Upper lobe of right lung (tissue), 1 donor: ENCODE data around the gene CPLANE2. TPM values are rescaled to one million over a fixed set of nuclear protein-coding genes. Genes with fewer than 3 reads are reported as not detected.
"Not testable (repeated sequence)": the region's sequence is repeated elsewhere in the genome, so short reads cannot be mapped to it uniquely, and the experiment has no call there.

ENCODE experiments used
- ATAC-seq: fragments of 200-7000 bp; cut with Tn5 transposase; one replicate; pipeline ENCODE4 v1.9.1; 2020; ENCODE audit warnings: mild to moderate bottlenecking, moderate library complexity
- DNase-seq: peaks from one replicate; pipeline ENCODE4 v3.0.0-alpha.2; 2020
- H3K27ac ChIP-seq: fragments of 200-600 bp; one replicate; pipeline ENCODE4 v1.8.0; 2022
- H3K27me3 ChIP-seq: fragments of 200-600 bp; one replicate; pipeline ENCODE4 v1.8.0; 2022; ENCODE audit warnings: mild to moderate bottlenecking
- H3K36me3 ChIP-seq: fragments of 200-600 bp; one replicate; pipeline ENCODE4 v1.8.0; 2022
- H3K4me1 ChIP-seq: fragments of 200-600 bp; one replicate; pipeline ENCODE4 v1.8.0; 2022
- H3K4me3 ChIP-seq: fragments of 200-600 bp; one replicate; pipeline ENCODE4 v1.8.0; 2022; ENCODE audit warnings: mild to moderate bottlenecking
- H3K9me3 ChIP-seq: fragments of 200-600 bp; one replicate; pipeline ENCODE4 v1.8.0; 2022
- intact Hi-C: fragments of 100-400 bp; cut with DNase I; formaldehyde crosslinking; loops from one replicate; pipeline ENCODE4 v1.11.0; 2022
- total RNA-seq: library from RNA; stranded (reverse); fragmentation: NEBNext Ultra II Directional; extraction: Animal tissue kit (Norgen Biotek cat#: 25700); gene quantifications from one replicate; pipeline ENCODE4 v1.2.1, GENCODE V29; 2021
- TF ChIP-seq, protein P1 (sequence below): fragments of 200-600 bp; IDR thresholded peaks from one replicate; pipeline ENCODE4 v1.8.0; 2022; ENCODE audit warnings: antibody characterized with exemption
- donor health status: DM: no; HTN: yes; CAD: no; lungs with severe emphysema.

The CPLANE2 gene
- total RNA-seq, 1 donor from 2014 or later = 11.7 TPM

GRCh38 chr1:16199700-16200099 is 37.3 kb downstream of the CPLANE2 start:
- no peaks in the 10 kb centered on the region for H3K9me3 ChIP-seq
- DNase-seq (no peak), ATAC-seq (no peak)
- H3K27me3 ChIP-seq = no peaks in the 10 kb centered on the region
- no peak overlapping the region for H3K27ac ChIP-seq
- peaks cover 3% of the 10 kb centered on the region for H3K36me3 ChIP-seq
- TF ChIP-seq, protein P1, sequence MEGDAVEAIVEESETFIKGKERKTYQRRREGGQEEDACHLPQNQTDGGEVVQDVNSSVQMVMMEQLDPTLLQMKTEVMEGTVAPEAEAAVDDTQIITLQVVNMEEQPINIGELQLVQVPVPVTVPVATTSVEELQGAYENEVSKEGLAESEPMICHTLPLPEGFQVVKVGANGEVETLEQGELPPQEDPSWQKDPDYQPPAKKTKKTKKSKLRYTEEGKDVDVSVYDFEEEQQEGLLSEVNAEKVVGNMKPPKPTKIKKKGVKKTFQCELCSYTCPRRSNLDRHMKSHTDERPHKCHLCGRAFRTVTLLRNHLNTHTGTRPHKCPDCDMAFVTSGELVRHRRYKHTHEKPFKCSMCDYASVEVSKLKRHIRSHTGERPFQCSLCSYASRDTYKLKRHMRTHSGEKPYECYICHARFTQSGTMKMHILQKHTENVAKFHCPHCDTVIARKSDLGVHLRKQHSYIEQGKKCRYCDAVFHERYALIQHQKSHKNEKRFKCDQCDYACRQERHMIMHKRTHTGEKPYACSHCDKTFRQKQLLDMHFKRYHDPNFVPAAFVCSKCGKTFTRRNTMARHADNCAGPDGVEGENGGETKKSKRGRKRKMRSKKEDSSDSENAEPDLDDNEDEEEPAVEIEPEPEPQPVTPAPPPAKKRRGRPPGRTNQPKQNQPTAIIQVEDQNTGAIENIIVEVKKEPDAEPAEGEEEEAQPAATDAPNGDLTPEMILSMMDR = no peak
- no peaks in the 10 kb centered on the region for H3K4me1 ChIP-seq
- intact Hi-C loops = no loop called here
- H3K4me3 ChIP-seq = no peak overlapping the region

GRCh38 chr1:16199157-16199501 is 37.9 kb downstream of the CPLANE2 start:
- intact Hi-C loops = no loop called here
- no peaks in the 10 kb centered on the region for H3K27me3 ChIP-seq
- TF ChIP-seq, protein P1 = no peak
- H3K4me1 ChIP-seq = no peaks in the 10 kb centered on the region
- H3K27ac ChIP-seq = no peak overlapping the region
- H3K4me3 ChIP-seq = no peak overlapping the region
- no peak for DNase-seq
- no peaks in the 10 kb centered on the region for H3K9me3 ChIP-seq
- ATAC-seq = no peak
- H3K36me3 ChIP-seq = peaks cover 3% of the 10 kb centered on the region

DNA sequence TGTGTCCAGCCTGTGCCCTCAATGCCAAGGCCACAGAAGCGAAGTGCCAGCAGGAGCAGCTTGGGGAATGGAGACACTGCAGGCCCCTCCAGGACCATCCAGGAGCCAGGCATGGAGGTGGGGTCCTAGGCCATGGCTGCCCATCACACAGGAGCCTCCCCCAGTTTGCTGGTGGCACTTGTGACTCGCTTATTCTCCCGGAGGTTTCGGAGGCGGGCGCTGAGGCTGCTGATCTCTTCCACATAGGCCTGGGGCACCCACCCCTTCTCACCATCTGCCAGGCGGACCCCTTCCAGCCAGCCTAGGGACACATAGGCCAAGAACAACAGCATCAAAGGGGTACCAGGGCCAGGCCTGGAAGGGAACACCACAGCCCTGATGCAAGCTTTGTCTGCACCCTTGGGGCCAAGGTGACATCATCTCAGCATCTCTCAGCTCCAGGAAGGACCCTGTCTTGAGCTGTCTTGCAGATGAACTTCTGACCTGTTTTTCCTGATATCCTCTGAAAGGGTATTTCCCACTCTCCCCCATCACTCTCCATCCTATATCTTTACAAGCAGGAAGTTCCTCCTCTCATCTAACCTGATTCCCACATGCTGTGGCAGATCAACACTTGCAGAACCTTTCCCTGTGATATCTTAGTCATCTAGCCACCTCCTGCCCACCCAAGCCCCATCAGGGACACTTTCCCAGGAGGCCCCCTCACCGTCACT is 38.4 kb downstream of the CPLANE2 start:
- no peak for ATAC-seq
- Histone ChIP-seq H3K4me3 (no peak overlapping the region), H3K4me1 (no peaks in the 10 kb centered on the region), H3K27ac (no peak overlapping the region), H3K36me3 (peaks cover 3% of the 10 kb centered on the region), H3K9me3 (no peaks in the 10 kb centered on the region), H3K27me3 (no peaks in the 10 kb centered on the region)
- DNase-seq = peak; percentile 58
- TF ChIP-seq, protein P1 = no peak
- intact Hi-C loops = no loop called here

DNA sequence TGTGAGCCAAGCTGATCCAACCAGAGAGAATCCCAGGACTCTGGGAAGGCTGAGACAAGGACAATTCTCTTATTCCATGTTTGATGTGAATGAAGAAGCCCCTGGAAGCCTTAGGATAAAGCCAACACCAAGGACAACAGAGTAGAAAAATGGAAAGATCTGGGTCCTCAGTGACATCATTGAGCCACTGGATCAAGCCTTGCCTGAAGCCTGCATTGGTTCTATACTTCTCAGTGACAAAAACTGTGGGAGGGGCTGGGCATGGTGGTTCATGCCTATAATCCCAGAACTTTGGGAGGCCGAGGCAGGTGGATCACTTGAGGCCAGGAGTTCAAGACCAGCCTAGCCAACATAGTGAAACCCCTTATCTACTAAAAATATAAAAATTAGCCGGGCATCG is 40.1 kb downstream of the CPLANE2 start:
- ATAC-seq = no peak
- H3K4me3 ChIP-seq = no peak overlapping the region

DNA sequence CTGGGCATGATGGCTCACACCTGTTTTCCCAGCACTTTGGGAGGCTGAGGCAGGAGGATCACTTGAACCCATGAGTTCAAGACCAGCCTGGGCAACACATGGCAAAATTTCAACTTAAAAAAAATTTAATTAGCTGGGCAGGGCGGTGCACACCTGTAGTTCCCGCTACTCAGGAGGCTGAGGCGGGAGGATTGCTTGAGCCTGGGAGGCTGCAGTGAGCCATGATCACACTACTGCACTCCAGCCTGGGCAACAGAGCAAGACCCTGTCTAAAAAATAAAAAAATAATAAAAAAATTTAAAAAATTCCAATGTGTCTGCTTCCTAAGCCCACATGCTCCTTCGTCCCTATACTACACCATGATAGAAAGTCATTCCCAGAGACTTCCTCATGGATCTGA is 40.8 kb downstream of the CPLANE2 start:
- H3K4me1 ChIP-seq, intact Hi-C loops, ATAC-seq: not testable (repeated sequence)

More for the DNA sequence above, 40.1 kb downstream of the CPLANE2 start:
- TF ChIP-seq, protein P1 = no peak
- Histone ChIP-seq H3K4me1 (no peaks in the 10 kb centered on the region), H3K36me3 (peaks cover under 1% of the 10 kb centered on the region), H3K27ac (no peak overlapping the region), H3K27me3 (no peaks in the 10 kb centered on the region), H3K9me3 (no peaks in the 10 kb centered on the region)
- intact Hi-C loops = no loop called here
- DNase-seq = no peak

GRCh38 chr1:16195518-16195905 is 41.5 kb downstream of the CPLANE2 start:
- DNase-seq = no peak
- no peaks in the 10 kb centered on the region for H3K27me3 ChIP-seq
- no peak overlapping the region for H3K4me3 ChIP-seq
- H3K9me3 ChIP-seq = no peaks in the 10 kb centered on the region
- intact Hi-C loops = no loop called here
- no peaks in the 10 kb centered on the region for H3K4me1 ChIP-seq
- H3K27ac ChIP-seq = no peak overlapping the region
- H3K36me3 ChIP-seq = no peaks in the 10 kb centered on the region
- peak; percentile 21 for ATAC-seq
- TF ChIP-seq, protein P1 = no peak

More for the DNA sequence above, 40.8 kb downstream of the CPLANE2 start:
- not testable (repeated sequence) for H3K4me3 ChIP-seq, H3K36me3 ChIP-seq, H3K27ac ChIP-seq, DNase-seq, H3K27me3 ChIP-seq, H3K9me3 ChIP-seq
